Nephron (organoid): ENCODE data around the gene CCM2L.

Experiments
- H3K27ac Mint-ChIP-seq, 3 experiments: 2 replicates each; pipeline ENCODE4 v1.8.0; 2020; ENCODE audit warnings: mixed read lengths in 3 of 3, mild to moderate bottlenecking in 2 of 3, moderate library complexity in 1 of 3
- H3K27me3 Mint-ChIP-seq: 2 replicates; pipeline ENCODE4 v1.8.0; 2021; ENCODE audit warnings: low read depth, mild to moderate bottlenecking, moderate library complexity, mixed read lengths
- H3K36me3 Mint-ChIP-seq: 2 replicates; pipeline ENCODE4 v1.8.0; 2020; ENCODE audit warnings: low read depth, mixed read lengths
- H3K4me1 Mint-ChIP-seq: 2 replicates; pipeline ENCODE4 v1.8.0; 2020; ENCODE audit warnings: mixed read lengths
- H3K4me3 Mint-ChIP-seq, 3 experiments: 2 replicates each; pipeline ENCODE4 v1.8.0; 2020; ENCODE audit warnings: mild to moderate bottlenecking in 3 of 3, mixed read lengths in 3 of 3, moderate library complexity in 2 of 3
- H3K9me3 Mint-ChIP-seq: 2 replicates; pipeline ENCODE4 v1.8.0; 2020; ENCODE audit warnings: mixed read lengths
- CTCF ChIP-seq, 3 experiments: fragments of 200-600 bp; sonication (generic); IDR thresholded peaks; one replicate each; pipeline ENCODE4 v1.5.0; 2021; ENCODE audit warnings: antibody characterized with exemption in 3 of 3; ENCODE audit not compliant: unreplicated experiment in 3 of 3

CCM2L gene

GRCh38 chr20:31996996-31997395, 13.2 kb upstream of the CCM2L start:
- no peak for TF ChIP-seq CTCF (IDR thresholded peaks at IDR 0.05; ENCODE audit: unreplicated experiment in 3 of 3)
- H3K9me3 Mint-ChIP-seq: no peaks in the 10 kb centered on the region
- H3K36me3 Mint-ChIP-seq: no peaks in the 10 kb centered on the region
- no peaks in the 10 kb centered on the region for H3K4me1 Mint-ChIP-seq
- H3K4me3 Mint-ChIP-seq: no peak overlapping the region
- H3K27me3 Mint-ChIP-seq: peaks cover 58% of the 10 kb centered on the region
- no peak overlapping the region for H3K27ac Mint-ChIP-seq

- Mint-ChIP-seq H3K4me1 (no peaks in the 10 kb centered on the region), H3K36me3 (no peaks in the 10 kb centered on the region), H3K9me3 (no peaks in the 10 kb centered on the region), H3K27me3 (peaks cover 46% of the 10 kb centered on the region), H3K27ac (no peak overlapping the region), H3K4me3 (no peak overlapping the region)
- no peak for TF ChIP-seq CTCF (IDR thresholded peaks at IDR 0.05; ENCODE audit: unreplicated experiment in 3 of 3)
These were observed 12.0 kb upstream of the CCM2L start for GRCh38 chr20:31998246-31998645.

- Mint-ChIP-seq H3K36me3 (no peaks in the 10 kb centered on the region), H3K9me3 (no peaks in the 10 kb centered on the region), H3K27ac (no peak overlapping the region), H3K4me3 (no peak overlapping the region), H3K27me3 (peaks cover 2% of the 10 kb centered on the region), H3K4me1 (peaks cover 10% of the 10 kb centered on the region)
- no peak for TF ChIP-seq CTCF (IDR thresholded peaks at IDR 0.05; ENCODE audit: unreplicated experiment in 3 of 3)
These were observed 6.9 kb upstream of the CCM2L start for GRCh38 chr20:32003325-32003724.

- no peak for TF ChIP-seq CTCF (IDR thresholded peaks at IDR 0.05; ENCODE audit: unreplicated experiment in 3 of 3)
- H3K27ac Mint-ChIP-seq: no peak overlapping the region
- H3K4me1 Mint-ChIP-seq: peaks cover 10% of the 10 kb centered on the region
- no peak overlapping the region for H3K4me3 Mint-ChIP-seq
- H3K27me3 Mint-ChIP-seq: no peaks in the 10 kb centered on the region
- H3K9me3 Mint-ChIP-seq: no peaks in the 10 kb centered on the region
- no peaks in the 10 kb centered on the region for H3K36me3 Mint-ChIP-seq
These were observed 5.3 kb upstream of the CCM2L start for GRCh38 chr20:32004963-32005362.

GRCh38 chr20:32006053-32006452, 4.2 kb upstream of the CCM2L start:
- Mint-ChIP-seq H3K27ac (no peak overlapping the region), H3K4me3 (no peak overlapping the region), H3K27me3 (peaks cover 5% of the 10 kb centered on the region), H3K36me3 (no peaks in the 10 kb centered on the region), H3K4me1 (peaks cover 10% of the 10 kb centered on the region), H3K9me3 (no peaks in the 10 kb centered on the region)
- no peak for TF ChIP-seq CTCF (IDR thresholded peaks at IDR 0.05; ENCODE audit: unreplicated experiment in 3 of 3)

GRCh38 chr20:32006841-32007786, 3.1 kb upstream of the CCM2L start:
- TF ChIP-seq CTCF (IDR thresholded peaks at IDR 0.05; ENCODE audit: unreplicated experiment in 3 of 3): no peak
- no peaks in the 10 kb centered on the region for H3K36me3 Mint-ChIP-seq
- H3K27me3 Mint-ChIP-seq: peaks cover 8% of the 10 kb centered on the region
- peaks cover 10% of the 10 kb centered on the region for H3K4me1 Mint-ChIP-seq
- no peaks in the 10 kb centered on the region for H3K9me3 Mint-ChIP-seq
- H3K27ac Mint-ChIP-seq: no peak overlapping the region
- H3K4me3 Mint-ChIP-seq: no peak overlapping the region
